Activated T-cell treated with anti-CD3 and anti-CD28 coated beads, Interleukin-2, amount 50 U/mL, for 1 hour (primary cell): ENCODE measurements around the gene MYH16.
"Not testable (repeated sequence)": the region's sequence is repeated elsewhere in the genome, so short reads cannot be mapped to it uniquely, and the experiment has no call there.

ENCODE experiments used
- DNase-seq: peaks from one replicate; pipeline ENCODE4 v3.0.0-alpha.2; 2020

Gene MYH16

DNA sequence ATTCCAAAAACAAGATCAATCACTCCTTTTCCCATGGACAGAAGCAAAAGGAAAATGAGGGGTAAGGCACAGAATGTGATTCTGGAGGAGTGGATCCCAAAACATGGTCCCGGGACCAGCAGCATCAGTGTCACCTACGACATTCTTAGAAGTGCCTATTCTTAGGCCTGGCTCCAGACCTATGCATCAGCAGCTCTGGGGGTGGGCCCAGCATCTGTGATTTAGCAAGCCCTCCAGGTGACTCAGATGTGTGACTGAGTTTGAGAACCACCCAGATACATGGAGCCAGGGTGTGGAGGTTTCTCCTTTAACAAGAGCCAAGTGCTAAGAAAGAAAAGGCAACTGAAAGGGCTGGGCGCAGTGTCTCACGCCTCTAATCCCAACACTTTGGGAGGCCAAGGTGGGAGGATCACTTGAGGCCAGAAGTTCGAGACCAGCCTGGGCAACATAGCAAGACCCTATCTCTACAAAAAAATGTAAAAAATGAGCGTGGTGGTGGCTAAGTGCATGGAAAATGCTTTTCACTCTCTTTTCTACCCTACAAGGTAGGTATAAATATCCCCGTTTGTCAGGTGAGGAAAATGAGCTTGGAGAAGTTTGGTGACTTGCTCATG lies 35.9 kb downstream of the MYH16 start:
- no peak for DNase-seq

DNA sequence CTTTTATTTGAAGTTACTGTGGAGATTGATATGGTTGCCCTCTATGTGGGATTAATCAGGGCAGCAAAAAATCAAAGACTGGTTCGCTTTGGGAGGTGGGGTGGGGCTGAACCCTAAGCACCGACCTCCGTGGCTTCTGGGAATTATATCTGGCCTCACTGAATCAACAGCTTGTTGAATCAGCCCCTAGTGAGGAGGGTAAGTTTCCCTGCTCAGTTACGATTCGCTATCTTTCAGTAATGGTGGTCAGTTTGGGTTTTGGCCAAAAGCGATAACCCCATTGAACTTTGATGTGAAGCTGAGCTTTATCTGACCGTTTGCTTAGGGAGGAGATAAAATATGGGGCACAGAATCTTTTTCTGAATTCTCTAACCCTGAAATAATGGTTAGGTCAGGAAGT lies 36.5 kb downstream of the MYH16 start:
- DNase-seq: no peak

DNA sequence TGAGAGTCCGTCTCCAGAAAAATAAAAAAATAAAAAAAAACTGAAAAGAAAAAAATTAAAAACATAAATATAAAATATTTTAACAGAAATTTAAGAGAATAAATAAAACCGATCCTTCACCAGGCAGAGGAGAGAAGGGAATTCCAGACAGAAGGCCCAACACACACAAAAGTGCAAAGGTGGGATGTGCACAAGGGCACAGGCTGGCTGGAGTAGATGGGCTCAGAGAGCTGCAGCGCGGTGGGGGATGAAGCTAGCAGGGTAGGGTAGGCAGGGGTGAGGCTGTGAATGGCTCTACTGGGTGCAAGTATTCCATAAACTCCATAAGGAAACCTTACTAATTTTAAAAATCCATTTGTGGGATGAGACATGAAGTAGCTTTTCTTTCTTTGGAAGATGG lies 37.4 kb downstream of the MYH16 start:
- DNase-seq: no peak

DNA sequence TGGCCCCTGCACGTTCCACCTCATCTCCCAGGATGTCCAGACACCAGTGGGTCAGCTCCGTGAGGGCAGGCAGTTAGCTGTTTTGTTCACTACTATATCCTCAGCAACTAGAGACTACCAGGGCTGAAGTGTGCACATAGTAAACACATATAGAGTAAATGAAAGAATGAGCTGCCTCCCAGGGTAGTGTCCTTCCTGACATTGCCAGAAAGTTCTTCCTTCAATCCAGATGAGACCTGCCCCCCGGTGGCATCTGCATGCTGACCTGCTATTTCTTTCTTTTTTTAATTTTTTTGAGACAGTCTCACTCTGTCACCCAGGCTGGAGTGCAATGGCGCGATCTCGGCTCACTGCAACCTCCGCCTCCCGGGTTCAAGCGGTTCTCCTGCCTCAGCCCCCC lies 39.1 kb downstream of the MYH16 start:
- DNase-seq: no peak

DNA sequence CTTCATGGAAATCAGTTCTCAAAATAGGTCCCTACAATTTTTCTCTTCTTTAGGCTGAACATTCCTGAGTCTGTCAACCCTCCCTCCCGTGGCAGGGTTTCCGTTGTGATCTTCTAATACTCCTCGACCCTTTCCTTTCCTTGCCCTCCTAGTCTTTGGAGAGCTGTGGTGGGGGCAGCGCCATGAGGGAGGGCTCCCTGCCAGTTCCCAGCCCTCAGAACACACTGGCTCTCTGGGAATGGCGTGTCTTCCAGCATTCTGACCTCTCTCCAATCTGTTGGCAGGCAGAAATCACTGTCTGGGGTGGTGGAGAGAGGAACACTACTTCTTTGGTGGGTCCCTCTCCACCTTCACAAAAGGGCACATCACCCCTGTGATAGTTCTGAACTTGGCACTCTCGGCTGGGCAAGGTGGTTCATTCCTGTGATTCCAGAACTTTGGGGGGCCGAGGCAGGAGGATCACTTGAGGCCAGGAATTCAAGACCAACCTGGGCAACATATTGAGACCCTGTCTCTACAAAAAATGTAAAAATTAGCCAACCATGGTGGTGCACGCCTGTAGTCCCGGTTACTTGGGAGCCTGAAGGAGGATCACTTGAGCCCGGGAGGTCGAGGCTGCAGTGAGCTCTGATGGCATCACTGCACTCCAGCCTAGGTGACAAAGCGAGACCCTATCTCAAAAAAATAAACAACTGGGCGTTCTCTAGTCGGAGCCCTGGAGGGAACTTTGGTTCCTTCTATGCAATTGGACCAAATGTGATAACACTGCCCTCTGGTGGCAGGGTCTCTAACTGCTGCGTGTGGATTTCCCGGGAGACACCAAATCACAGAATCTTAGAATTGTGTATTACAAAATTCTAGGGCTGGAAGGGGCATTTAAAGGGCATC lies 39.9 kb downstream of the MYH16 start:
- DNase-seq: peak; percentile 75

DNA sequence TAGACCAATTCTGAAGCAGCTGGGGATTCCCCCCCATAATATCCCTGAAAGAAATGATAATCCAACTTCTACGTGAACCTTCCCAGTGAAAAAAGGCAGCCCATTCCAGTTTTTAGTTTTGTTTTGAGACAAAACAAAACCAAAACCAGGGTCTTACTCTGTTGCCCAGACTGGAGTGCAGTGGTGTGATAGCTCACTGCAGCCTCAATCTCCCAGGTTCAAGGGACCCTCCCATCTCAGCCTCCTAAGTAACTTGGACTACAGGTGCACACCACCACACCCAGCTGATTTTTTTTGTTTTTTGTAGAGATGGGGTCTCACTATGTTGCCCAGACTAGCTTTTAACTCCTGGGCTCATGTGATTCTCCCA lies 40.5 kb downstream of the MYH16 start:
- DNase-seq: no peak

DNA sequence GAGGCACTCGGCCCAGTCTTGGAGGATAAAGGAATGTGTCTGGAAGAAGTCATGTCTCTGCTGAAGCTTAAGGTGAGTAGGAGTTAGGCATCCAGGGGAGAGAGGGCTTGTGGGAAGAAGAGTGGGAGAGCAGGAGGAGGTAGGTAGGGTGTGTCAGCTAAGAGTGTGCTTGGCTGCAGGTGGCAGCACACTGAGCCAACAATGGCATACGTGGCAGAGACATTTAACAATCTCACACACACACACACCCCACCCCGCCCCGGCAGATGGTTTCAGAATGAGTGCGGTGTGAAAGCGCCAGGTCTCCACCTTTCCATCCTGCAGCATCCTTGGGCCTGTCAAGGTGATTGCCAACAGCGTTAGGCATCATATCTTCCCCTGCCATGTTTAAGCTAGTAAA lies 41.9 kb downstream of the MYH16 start:
- DNase-seq: no peak

DNA sequence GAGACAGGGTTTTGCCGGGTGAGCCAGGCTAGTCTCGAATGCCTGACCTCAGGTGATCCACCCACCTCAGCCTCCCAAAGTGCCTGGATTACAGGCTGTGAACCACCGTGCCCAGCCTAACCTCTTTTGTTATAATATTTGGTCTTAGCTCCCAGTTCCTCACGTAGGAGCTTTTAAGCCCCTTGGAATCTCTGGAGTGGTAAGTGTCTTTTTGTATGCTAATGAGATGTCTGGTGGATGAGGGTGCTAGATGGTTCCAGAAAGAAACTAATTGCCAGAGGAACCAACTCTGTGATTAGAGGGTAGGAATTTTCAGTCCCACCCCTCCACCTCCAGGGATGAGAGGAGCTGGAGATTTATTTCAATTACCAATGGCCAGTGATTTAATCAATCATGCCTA lies 47.7 kb downstream of the MYH16 start:
- DNase-seq: no peak

DNA sequence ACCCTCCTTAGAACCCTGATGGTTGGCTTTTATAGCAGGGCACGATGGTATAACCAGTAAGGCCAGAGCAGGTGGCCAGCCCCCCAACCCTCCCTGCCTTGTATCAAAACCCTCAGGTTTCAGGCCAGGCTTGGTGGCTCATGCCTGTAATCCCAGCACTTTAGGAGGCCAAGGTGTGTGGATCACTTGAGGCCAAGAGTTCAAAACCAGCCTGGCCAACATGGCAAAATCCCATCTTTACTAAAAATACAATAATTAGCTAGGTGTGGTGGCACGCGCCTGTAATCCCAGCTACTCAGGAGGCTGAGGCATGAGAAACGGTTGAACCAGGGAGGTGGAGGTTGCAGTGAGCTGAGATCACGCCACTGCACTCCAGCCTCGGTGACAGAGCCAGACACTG lies 50.0 kb downstream of the MYH16 start:
- not testable (repeated sequence) for DNase-seq

DNA sequence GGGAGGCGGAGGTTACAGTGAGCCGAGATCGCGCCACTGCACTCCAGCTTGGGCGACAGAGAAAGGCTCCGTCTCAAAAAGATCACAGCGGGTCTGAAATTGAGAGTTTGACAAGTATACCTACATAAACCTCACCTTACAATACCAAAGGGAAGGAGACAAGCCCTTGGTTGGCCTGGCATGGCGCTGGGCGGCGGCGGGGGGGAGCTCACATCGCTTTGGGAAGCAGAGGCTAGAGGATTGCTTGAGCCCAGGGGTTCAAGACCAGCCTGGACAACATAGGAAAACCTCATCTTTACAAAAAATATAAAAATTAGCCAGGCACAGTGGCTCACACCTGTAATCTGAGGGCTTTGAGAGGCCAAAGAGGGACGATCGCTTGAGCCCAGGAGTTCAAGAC lies 51.9 kb downstream of the MYH16 start:
- DNase-seq: no peak

DNA sequence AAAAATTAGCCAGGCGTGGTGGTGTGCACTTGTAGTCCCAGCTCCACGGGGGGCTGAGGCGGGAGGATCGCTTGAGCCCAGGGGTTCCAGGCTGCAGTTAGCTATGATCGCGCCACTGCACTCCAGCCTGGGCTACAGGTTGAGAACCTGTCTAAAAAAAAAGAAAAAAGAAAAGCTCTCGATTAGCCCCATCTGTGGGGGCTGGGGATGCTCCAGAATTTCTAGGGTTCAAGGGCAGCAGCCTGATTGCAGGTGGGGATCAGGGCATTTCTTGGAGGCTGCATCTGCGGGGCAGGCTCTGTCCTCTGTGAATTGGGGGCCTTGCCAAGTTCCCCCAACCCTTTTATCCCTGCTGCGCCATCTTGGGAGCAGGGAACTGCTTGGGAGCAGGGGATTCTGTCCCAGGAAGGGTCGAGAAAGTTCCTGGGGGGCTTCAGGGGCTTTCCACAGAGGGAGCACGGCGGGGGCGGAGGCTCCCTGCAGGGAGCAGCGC lies 52.4 kb downstream of the MYH16 start:
- DNase-seq: no peak

DNA sequence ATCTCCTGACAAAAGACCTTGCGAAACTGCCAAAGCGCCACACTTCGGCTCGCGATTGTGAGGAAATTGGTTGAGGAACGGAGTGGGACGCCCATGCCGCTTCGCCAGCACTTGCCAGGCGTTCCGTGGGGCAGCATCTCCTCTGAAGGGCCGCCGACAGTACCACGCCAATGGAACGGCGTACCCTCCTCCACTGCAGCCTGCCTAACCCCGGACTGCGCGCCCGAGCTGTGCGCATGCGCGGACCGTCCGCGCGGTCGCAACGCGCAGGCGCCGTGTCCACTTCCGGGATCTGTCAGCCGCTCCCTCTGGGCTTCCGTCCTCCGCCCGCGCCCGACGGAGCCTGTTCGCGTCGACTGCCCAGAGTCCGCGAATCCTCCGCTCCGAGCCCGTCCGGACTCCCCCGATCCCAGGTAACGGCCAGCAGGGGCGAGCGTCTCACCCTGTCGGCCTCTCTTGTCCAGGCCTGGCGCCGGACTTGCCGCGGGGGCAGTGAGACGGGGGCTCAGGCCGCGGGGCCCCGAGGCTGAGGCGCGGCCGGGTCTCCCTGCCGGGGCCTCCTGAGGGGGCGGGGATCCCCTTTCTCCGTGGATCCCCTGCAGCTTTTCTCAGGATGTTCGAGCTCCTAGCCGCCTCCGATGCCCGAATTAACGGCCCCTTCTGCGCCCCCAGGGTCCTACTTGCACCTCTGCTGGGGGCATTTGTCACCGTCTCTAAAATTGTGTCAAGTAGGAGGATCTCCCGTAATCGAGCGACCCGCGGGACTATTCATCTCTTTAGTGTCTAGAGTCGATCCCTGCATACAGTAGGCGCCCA lies 53.2 kb downstream of the MYH16 start, which contains the start of gene ARPC1A:
ARPC1A (plus strand) TSS at position 307 of the 816 bp plus-strand sequence. CDS start 7,456 bp downstream, outside the sequence.
- peak; percentile 96 for DNase-seq

DNA sequence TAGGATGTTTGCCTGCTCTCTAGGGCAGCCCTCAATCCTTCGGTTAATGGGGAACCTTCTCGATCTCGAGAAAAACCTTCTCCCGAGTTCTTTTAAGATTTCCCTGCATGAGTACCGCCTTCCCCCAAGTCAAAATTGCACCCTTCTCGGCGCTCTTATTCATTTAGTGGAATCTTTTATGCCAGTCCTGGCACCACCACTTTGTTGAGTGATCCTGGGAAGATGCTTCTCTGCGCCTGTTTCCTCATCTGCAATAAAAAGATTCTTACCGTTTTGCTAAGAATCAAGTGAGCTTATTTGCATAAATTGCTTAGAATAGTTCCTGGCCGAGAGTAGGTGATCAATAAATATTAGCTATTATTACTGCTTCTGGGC lies 53.8 kb downstream of the MYH16 start:
- DNase-seq: no peak

DNA sequence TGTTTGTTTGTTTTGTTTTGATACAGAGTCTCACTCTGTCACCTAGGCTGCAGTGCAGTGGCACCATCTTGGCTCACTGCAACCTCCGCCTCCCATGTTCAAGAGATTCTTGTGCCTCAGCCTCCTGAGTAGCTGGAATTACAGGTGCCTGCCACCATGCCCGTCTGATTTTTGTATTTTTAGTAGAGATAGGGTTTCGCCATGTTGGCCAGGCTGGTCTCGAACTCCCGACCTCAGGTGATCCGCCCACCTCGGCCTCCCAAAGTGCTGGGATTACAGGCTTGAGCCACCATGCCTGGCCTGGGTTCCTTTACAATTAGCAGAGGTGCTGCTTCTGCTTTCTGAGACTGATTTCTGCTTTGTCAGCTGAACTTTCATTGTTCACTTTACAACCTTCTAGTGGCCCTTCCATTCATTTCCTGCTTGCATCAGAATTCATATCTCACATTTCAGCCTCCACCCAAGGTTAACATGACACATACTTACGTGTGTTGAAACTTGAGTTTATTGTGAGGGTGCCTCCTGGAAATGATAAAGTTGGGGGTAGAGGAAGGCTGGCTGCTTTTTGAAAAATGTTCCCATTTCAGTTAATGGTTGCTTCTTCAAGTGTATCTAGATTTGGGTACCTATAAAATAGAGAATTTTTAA lies 57.8 kb downstream of the MYH16 start:
- DNase-seq: not testable (repeated sequence)

DNA sequence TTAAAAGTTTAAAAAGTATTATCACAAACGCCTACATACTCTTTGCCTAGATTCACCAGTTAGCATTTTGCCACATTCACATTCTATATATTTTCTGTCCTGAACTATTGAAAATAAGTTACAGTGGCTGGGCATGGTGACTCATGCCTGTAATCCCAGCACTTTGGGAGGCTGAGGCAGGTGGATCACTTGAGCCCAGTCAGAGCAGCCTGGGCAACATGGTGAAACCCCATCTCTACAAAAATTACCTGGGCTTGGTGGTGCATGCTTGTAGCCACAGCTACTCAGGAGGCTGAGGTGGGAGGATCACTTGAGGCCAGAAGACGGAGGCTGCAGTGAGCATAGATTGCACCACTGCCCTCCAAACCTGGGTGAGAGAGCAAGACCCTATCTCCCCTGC lies 58.4 kb downstream of the MYH16 start:
- DNase-seq: no peak

DNA sequence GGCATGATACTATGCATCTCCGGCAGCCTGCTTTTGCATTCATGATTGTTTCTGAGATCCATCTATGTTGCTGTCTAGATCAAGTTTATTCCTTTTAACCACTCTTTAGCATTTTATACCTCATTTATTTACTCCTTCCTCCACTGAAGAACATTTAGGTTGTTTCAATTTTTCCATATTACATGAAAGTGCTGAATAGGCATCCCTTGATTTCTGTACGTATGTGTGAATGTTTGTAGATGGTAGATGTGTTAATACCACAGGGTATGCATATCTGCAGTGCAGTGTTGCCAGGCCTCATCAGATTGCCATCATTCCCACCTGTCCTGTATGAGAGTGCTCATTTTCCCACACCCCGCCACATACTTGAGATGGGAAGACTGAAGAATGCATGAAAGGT lies 67.0 kb downstream of the MYH16 start:
- no peak for DNase-seq

DNA sequence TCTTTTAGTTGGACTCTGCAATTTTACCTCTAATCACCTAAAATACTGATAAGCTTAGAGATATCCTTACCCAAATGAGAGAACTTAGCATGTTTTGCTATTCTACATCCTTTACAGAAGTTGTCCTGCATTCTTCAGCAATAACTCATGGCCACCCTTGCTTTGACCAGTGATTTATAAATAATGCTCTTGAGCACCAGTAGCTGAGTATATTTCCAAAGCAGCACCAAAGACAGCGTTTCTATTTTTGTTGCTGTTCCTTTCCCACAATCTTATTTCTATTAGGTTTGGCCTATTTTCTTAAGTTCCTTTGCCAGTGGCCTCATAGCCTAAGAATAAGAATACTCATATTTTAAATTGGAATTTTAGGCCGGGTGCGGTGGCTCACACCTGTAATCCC lies 68.0 kb downstream of the MYH16 start:
- no peak for DNase-seq

DNA sequence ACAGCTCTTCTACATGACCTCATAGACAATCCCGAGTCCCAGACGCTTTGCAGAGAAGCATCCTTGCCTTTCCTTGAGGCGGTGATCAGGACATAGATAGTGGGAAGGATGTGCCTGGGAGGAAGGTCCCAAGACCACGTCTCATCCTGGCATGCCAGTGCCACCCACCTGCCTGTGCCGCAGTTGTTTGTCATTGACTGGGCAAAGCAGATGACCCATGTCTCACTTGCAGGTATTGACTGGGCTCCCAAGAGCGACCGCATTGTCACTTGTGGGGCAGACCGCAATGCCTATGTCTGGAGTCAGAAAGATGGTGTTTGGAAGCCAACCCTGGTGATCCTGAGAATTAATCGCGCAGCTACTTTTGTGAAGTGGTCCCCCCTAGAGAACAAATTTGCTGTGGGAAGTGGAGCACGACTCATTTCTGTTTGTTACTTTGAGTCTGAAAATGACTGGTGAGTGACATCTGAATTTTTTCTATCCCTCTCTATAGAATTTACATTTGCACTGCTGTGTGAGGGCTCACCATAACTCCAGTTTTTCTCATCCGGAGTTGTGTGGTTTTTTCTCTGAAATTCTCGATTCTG lies 71.5 kb downstream of the MYH16 start:
- no peak for DNase-seq

DNA sequence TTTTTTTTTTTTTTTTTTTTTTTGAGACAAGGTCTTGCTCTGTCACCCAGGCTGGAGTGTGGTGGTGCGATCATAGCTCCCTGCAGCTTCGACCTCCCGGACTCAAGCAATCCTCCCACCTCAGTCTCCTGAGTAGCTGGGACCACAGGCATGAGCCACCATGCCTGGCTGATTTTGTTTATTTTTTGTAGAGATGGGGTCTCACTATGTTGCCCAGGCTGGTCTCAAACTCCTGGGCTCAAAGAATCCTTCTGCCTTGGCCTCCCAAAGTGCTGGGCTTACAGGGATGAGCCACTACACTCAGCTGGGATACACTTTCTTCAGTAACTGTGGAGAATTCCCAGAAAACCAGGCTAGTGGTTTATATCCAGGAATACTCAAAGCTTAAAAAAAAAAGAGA lies 78.0 kb downstream of the MYH16 start:
- not testable (repeated sequence) for DNase-seq

DNA sequence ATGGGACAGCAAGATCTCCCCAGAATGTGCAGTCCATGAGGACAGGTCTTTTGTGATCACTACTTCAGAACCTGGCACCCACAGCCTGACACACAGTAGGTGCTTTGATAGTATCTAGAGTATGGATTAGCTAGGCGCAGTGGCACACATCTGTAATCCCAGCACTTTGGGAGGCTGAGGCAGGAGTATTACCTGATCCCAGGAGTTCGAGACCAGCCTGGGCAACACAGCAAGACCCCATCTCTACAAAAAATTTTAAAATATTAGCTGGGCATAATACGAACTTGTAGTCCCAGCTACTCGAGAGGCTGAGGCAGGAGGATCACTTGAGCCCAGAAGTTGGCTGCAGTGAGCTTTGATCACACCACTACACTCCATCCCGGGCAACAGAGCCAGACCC lies 79.6 kb downstream of the MYH16 start:
- DNase-seq: no peak

DNA sequence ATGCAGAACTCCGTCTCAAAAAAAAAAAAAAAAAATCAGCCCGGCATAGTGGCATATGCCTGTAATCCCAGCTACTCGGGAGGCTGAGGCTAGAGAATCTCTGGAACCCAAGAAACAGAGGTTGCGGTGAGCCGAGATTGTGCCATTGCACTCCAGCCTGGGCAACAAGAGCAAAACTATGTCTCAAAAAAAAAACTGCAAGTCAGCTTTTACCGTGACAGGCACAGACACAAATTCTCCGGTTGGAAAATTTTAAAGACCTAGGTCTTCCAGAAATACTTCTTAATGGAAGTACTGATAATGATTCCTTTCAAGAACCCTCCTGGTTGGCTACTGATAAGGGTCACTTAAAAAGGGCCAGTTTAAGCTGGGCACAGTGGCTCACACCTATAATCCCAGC lies 82.5 kb downstream of the MYH16 start:
- no peak for DNase-seq

DNA sequence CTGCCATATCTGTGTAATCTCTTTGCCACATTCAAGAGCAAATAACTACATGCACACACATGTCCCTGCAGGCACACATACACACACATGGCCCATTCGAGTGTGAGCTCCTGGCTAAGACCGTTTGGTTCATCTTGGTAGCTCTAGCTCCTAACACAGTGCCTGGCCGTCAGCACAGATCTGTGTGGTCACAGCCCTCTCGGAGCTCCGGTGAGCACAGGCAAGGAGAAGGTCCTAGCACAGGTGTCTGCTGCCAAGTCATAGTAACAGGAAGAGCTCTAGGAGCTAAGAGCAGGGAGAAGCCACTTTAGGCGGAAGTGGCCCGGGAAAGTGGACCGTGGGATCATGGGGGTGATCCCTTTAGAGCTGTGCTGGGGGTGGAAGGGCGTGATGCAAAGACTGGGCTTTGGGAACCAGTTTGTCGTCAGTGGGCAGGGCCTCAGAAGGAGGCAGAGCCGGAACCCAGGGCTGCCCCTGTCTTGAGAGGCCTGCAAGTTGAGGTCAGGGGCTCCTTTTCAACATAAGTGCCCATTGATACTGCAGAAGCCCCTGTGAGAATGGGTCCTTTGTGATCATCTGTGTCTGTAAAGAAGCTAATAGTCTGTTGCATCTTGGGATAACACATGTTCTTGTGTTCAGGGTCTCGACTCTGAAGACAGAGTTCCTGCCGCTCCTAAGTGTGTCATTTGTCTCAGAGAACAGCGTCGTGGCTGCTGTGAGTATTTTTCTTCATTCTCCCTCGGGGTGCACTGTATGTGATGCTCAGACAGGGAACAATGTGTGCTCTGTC lies 85.3 kb downstream of the MYH16 start:
- DNase-seq: no peak
